ENCODE data around the gene MYOCD.
"Not testable (repeated sequence)": the region's sequence is repeated elsewhere in the genome, so short reads cannot be mapped to it uniquely, and the experiment has no call there.

The MYOCD gene, protein sequence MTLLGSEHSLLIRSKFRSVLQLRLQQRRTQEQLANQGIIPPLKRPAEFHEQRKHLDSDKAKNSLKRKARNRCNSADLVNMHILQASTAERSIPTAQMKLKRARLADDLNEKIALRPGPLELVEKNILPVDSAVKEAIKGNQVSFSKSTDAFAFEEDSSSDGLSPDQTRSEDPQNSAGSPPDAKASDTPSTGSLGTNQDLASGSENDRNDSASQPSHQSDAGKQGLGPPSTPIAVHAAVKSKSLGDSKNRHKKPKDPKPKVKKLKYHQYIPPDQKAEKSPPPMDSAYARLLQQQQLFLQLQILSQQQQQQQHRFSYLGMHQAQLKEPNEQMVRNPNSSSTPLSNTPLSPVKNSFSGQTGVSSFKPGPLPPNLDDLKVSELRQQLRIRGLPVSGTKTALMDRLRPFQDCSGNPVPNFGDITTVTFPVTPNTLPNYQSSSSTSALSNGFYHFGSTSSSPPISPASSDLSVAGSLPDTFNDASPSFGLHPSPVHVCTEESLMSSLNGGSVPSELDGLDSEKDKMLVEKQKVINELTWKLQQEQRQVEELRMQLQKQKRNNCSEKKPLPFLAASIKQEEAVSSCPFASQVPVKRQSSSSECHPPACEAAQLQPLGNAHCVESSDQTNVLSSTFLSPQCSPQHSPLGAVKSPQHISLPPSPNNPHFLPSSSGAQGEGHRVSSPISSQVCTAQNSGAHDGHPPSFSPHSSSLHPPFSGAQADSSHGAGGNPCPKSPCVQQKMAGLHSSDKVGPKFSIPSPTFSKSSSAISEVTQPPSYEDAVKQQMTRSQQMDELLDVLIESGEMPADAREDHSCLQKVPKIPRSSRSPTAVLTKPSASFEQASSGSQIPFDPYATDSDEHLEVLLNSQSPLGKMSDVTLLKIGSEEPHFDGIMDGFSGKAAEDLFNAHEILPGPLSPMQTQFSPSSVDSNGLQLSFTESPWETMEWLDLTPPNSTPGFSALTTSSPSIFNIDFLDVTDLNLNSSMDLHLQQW
- total RNA-seq: 0 reads per million in 2 donors

DNA sequence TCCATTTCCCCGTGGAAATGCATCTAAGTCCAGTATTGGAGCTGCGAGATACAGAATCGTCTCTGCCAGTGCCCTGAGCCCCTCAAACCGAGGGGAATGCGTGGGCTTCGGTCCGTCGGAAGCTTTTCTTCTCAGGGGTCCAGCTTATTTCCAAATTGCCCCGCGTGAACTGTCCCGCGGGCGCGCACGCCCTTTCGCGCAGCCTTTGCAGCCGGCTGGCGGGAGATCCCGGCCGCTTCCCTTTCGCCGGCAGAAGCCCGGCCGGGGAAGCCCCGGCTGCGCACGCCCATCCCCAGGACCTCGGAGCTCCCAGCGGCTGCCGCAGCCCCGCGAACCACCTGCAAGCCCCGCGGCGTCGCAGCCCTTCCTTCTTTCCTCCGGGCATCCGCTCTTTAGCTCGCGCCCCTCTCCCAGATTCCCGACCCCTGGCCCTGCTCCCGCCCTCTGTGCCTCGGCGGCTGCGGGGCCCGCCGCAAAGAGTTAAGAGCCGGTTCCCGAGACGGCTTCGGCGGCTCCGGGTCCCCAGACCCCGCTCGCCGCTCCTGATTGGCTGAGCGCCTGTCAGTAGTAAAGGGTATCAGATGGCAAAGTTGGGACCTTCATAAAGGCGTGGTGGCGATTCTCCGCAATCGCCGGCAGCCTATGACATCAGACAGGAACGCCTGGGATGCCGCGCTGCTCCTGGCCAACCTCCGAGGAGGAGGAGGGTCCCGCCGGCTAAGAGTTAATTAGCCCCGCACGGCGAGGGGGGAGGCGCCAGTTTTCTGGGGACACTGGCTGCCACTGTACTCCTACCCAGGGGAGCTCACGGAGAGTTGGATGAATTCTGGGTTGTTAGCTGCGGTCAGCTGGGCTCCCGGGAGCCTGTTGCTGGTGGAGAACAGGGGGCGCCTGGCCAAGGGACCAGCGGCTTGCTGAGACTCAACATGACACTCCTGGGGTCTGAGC lies at the start of gene MYOCD:
Gene MYOCD (plus strand): TSS at position 628 of the 948 bp plus-strand sequence. CDS start 299 bp downstream, at position 927.
- DNase-seq: no peak

DNA sequence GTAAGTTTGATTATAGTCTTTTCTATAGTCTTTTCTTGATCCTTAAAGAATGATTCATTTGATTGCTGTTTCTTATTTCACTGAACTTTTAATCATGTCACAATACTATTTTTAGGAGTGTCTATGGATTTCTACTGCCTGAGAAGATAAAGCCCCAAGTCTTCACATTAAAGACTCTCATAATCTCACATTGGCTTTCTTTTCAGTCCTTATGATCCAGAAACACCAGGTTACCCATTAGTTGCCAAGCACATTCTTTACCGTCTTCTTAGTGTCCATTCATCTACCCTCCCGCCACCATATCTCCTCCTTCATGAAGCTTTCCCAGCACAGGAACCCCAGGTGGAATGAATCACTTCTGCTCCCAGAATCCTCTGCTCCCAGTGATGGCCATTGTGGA lies 49.5 kb upstream of the MYOCD start:
- no peak for DNase-seq

- DNase-seq: no peak
These were observed 47.1 kb upstream of the MYOCD start for GRCh38 chr17:12618557-12618956.

DNA sequence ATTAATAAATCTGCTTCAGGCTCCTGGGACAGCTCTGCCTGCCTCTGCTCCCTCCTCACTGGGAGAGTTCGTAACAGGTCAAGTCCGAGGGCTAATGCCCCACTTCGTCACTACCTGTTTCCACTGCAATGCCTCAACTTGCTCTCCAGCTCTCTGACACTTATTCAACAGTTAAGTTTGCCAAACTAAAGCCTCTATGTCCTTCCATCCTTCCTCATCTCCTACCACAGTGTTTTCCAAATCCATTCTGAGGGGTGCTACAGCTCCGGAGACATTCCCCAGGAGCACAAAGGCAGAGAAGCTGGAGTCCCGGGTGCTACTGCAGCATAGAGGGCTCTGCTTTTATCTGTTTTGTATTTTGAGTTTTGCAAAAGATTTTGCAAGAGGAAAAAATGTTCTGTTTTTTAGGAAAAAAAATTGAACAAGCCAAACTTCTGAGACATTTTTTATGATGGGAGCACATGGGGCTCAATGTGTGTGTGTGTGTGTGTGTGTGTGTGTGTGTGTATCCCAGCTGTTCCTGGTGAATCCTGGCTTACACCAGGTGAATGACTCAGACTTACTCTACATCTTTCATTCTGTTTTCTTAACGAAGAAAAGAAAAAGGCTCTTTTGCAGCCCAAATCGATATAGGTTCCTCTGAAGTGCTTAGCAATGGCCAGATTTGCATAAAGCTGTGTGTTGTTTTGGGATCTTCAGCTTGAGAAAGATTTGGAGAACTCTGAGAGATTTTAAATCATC lies 46.1 kb upstream of the MYOCD start:
- DNase-seq: no peak

GRCh38 chr17:12620200-12620720 lies 45.4 kb upstream of the MYOCD start:
- DNase-seq: no peak

- no peak for DNase-seq
These were observed 43.0 kb upstream of the MYOCD start for GRCh38 chr17:12622726-12623125.

DNA sequence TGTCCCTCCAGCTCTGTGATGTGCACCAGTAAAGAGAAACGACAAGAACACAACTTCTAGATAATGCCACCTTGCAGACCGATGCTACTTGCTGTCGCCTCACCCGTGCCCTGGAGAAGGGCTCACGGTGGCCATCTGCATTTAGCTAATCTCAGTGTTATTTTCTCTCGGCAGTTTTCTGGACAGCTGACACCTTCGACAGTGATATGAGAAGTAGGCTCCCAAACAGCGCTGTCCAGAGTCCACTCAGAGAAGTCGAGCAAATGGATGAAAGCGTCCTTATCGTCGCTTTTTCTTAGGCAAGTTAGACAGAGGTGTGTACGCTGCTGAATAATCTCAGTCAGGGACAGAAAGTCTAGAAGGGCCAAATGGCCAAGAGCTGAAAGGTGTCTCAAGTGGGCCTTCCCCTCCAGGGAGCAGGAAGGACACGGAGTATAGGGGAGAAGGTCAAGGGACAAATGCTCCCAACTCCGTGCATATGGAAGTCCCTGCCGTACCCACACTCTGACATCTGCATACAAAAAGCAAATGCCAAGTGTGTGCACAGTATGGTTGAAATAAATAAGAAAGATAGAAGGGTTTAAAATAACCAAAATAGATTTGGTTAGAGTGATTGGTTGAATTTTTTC lies 42.4 kb upstream of the MYOCD start:
- DNase-seq: no peak

- DNase-seq: no peak
These were observed 41.5 kb upstream of the MYOCD start for GRCh38 chr17:12624211-12624610.

GRCh38 chr17:12625092-12625491 lies 40.6 kb upstream of the MYOCD start:
- no peak for DNase-seq

DNA sequence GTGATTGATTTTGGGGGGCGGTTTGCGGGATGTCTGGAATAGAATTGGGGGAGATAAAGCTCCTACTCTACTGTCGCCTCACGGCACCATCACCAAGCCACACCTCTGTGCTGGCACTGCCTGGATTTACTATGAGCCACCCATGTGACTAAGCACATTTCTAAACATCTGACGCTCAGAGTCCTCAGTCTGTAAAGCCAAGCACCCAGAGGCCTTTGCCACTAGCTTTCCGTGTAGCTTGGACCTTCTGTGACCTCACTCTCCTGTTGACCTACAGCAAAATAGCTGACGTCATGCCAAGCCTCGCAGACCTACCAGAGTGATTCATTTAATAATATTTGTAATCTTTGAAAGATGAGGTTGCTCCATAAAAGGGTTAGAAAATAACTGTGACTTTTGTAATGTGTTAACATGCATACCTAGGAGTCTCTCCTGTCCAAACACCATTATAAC lies 38.5 kb upstream of the MYOCD start:
- DNase-seq: no peak

DNA sequence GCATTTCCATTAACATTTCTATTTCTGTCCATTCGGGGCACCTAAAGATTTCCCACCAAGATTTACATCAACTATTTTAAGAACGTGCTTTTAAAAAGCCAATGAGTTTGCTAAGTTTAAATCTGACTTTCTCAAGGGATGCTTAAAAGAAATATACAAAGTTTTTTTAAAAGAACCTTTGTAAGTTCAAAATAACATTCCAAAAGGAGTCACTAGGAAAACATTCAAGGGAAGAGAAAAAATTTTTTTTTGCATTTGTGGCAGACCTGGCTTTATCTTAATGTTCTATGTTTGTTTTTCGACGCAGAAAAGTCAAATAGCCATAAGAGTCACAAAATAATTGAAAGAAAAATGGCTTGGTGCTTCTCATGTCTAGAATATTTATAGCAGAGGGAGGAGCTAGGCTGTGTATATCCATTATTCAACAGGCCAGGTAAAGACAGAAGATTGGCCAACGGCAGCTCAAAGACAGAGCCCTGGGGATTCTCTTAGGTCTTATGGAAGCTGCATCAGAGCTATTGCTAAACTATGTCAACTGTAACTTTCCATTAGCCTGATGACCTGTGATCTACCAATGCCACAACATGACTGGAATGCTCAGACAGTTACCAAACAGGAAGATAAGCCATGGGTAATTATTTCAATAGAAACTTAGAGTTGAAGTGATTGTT lies 37.8 kb upstream of the MYOCD start:
- DNase-seq: no peak

DNA sequence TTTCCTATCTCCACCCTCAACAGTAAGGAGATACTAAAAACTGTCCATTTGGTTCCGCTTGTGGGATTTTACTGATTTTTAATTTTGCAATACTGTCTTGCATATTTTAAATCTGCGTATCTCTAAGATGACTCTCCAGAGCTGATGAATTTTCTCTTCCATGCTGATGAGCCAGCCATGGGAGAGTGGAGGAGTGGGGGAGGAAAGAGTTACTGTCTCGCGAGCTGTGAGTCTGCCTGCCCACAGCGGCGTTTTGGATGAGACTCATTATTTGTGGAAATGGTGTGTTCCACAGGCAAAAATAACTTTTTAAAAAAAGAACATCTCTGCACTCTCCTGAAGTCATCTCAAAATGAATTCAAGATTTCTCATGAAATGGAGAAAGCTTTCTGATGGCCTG lies 34.6 kb upstream of the MYOCD start:
- DNase-seq: no peak

GRCh38 chr17:12632785-12633184 lies 32.9 kb upstream of the MYOCD start:
- no peak for DNase-seq

DNA sequence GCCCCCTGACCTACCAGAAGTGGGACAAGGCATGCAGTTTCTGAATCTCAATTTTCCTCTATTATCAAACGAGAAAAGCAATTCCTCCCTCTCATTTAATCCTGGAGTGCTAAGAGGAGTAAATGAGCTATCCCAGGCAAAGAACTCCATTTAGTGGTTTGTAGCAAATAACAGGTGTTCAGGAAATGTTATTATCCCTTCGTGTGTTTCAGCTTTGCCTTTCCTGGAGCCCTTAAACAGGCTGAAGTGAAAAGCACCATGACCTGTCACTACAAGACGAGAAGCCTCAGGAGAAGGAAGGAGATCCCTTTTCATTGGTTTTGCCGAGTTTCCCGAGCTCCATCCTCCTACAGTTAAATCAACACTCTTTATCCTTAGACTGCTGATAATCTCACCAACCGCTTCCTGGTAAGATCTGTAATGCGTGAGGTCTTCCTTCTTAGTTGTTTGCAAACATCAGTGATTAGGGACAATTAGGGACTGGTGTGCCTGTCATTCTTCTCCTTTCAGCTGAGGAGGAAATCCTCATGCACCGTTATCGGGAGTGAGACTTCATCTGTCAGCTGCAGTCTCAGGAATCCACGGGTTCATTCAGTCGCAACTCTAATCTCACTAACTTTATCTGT lies 30.8 kb upstream of the MYOCD start:
- no peak for DNase-seq

GRCh38 chr17:12635996-12636395 lies 29.7 kb upstream of the MYOCD start:
- not testable (repeated sequence) for DNase-seq

DNA sequence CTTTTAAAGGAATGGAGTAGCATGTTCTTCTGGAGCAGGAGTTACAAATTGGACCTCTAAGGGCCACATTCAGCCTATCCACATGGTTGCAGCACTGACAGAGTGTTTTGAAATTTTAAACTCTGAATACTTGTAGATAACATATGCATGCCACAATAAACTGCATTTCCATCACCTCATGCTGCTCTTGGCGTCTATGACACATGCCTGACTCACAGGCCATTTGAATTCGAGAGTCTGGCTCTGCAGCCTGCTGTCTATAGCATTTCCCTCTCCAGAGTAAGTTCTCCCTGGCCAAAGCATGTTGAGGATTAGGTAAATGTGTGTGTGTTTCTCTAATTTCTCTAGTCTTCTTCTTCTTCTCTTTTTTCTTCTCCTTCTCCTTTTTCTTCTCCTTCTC lies 28.7 kb upstream of the MYOCD start:
- no peak for DNase-seq

- DNase-seq: no peak
These were observed 27.7 kb upstream of the MYOCD start for GRCh38 chr17:12637745-12638651.

DNA sequence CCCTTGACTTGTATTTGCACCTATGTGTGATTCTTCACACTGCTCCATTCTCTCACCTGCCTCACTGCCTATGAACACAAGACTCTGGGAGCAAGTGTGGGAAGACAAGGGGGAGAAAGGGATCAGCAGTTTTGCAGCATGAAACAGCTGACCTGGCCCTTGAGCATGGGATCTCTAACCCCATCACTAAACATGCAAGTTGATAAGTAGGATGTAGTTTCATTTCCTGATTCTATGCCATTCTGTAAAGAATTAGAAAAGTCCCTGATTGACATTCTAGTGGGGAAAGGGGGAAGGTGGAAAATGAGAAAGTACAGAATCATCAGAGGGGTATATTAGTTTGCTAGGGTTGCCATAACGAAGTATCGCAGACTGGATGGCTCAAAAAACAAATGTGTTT lies 25.3 kb upstream of the MYOCD start:
- DNase-seq: no peak

- no peak for DNase-seq
These were observed 24.6 kb upstream of the MYOCD start for GRCh38 chr17:12641084-12641483.
